Renal pelvis (tissue), 4 donors: Measurements from ENCODE around the gene H2BK1. TPM values are rescaled to one million over a fixed set of nuclear protein-coding genes. Genes with fewer than 3 reads are reported as not detected.

Experiments used
- DNase-seq: peaks from one replicate; pipeline ENCODE4 v3.0.0-alpha.2; 2013
- polyA plus RNA-seq, 3 donors: library from polyadenylated mRNA; unstranded; fragments of 120-200 nt; gene quantifications; one replicate each; pipeline ENCODE4 v1.2.1, GENCODE V29; 2013; ENCODE audit not compliant: insufficient read length in 3 of 3

Gene H2BK1
- polyA plus RNA-seq, 3 donors: not detected

DNA sequence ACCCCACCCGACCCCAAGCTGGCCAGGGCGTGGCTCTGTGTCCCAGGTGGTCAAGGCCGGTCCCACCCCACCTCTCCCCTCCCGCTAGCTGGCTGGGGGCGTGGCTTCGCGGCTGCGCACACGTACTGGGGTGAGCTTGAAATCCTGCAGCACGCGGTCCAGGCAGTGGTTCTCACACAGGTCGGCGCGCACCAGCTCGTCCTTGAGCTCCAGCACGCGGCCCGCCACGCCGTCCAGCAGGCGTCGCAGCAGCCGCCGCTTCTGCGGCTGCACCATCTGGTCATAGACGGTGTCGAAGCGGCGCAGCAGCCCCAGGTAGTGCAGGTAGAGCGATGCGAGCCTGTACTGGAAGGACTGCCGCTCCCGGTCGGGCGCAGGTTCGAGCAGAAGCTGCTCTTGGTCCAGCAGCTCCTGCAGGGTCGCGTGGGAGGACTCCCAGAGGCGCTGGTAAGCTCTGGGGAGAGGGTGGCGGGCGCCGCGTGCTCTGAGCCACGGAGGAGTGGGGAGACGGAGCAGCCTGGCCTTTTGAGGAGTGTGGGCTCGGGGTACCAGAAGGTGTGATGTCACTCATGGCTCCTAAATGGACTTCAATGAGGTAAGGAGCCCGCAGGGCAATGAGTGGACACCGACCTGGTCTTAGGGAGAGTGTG is 5.8 kb downstream of the H2BK1 start:
- no peak for DNase-seq

DNA sequence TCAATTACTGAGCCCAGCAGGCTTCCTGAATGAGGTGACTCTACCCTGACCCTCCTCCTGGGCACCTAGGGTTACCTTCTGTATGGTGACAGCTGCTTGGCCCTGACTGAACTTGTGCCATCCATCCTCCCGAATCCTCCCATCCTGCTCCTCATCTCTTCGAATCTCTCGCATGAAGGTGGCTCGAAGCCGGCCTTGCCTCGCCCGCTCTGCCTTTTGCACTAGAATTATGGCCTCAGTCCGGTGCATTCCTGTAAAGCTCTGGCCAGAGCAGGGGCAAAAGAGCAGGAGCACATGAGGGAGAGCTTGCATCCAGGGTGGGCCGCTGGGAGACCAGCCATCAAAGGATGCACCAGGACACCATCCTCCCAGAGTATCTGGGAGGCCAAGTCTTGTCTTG is 7.5 kb downstream of the H2BK1 start:
- DNase-seq: no peak

DNA sequence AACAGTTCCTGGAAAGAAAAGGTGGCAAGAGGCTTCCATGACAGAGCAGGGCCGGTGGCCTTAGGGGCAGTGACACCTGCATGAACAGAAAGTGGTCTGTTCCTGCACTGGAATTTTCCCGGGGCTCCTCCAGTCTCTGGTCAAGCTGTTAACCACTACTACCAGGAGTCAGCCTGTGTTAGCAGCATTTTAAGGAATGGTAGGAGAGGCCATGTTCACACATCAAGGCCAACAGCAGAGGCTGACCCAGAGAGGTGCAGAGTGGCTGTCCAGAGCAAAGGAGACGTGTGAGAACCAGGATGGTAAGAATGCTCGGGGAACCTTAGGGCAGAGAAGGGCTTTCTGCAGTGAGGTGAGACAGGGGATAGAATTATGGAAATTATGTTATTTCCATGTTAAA is 8.5 kb downstream of the H2BK1 start:
- DNase-seq: no peak

DNA sequence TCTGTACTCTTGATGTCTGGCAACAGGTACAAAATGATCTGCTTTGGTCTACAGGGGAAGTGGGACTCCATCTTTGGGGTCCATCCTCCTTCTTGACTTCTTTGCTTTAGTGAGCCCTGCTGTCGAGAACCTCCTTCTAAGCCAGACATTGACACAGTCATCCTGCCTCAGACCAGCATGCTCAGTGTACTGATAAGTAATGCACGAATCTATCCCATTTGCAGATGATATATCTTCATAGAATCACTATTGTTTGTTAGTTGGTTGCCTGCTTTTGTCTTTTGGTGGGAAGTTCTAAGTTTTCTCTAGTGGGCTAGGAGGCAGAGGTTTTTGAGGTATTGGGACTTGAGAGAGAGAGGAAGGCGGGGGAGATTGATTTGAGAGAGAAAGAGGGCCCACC is 8.9 kb downstream of the H2BK1 start:
- no peak for DNase-seq

DNA sequence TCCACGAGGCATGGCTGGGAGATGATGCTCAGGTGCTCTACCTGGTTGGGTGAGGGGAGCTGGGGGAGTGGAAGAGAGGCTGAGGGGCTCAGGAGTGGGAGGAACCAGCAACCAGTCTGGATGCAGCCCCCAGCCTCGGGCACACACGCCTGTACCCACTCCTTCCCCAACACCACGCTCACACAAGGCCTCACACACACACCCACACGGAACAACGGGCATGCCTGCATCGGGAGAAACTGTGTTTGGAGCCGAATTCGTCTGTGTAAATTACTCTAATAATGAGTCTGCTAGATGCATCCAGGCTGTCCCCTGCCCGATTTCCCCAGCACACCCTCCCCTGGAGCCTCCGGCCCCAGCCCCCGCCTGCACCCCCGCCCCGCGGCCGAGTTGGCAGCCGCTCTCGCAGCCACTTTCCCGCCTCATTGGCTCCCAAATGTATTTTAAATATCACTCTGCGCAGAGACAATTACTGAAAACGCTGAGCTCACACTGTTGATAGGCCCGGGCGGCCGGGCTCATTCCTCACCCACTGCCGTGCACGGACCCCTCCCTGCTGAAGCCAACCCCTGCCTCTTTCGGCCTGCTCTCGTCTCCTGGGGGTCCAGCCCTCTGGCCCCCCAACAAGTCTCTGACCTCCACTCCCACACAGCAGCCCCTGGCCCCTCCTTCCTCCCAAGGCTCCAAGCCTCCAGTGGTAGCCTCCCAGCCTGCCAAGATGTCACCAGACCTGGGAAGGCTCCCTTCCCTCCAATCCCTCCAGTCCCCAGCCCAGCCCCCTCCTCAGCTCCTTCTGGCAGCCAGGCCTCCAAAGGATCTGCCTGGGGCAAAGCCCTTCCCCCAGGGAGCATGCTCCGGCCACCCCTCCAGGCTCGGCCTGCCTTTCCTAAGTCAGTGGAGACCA is 11.1 kb downstream of the H2BK1 start:
- DNase-seq: peak; percentile 44

DNA sequence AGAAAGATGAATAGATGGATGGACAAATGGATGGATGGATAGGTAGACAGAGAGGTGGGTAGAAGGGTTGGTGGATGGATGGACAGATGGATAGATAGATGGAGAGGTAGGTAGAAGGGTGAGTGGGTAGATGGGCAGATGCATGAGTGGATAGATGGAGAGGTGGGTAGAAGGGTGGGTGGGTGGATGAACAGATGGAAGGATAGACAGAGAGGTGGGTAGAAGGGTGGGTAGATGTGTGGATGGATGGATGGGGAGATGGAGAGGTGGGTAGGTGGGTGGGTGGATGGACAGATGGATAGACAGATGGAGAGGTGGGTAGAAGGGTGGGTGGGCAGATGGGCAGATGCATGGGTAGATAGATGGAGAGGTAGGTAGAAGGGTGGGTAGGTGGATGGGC is 12.4 kb downstream of the H2BK1 start:
- DNase-seq: no peak

DNA sequence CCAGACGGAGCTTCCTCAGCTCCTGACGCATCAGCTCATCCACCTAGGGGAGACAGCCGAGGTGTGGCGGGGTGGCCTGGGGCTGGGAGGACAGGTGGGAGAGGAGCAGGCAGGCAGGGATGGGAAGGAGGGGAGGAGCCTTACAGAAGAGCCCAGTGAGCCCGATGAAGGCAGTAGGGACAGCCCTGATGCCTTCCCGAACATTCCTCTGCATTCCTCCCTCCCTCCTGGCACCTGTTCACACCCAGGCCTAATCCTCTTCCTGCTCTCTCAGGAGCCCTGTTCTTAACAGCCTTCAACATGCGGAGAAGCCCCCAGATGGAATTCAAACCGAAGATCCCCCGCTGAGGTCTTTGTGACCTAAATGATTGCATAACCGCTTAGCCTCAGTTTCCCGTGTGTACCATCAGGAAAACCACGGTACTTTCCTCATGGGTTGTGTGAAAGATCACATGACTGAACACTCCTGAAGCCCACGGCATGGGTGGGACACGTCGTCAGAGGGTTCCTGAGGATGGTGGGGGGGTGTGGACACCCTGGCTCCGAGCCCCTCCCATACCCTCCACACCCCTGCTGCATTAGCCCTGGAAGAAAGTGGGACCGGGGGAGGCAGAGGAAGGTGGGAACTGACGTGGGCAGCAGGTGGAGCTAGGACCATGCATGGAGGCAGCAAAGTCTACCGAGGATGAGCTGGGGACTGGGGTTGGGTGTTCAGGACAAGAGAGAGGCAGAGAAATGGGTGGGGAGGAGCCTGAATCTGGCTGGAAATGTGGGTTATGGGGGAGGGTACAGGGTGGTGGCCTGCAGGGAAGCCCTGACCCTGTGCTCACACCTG is 14.5 kb downstream of the H2BK1 start:
- no peak for DNase-seq

DNA sequence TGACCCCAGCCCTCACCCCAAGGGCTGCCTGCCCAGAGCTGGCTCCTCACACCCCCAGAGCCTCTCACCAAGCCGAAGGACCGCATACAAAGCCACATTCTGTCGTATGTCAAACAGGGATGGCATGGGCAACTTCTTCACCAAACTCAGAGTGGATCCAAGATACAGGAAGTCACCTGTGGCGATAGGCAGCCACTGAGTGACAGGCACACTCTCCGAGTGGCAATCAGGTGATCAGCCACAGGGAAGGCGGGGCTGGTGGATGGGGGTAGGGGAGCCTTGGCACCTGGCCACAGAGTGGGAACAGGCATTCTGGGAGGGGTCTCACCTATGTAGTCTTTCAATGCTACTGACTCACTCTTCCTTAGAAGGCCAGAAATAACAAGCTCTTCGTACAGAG is 16.1 kb downstream of the H2BK1 start:
- DNase-seq: no peak

DNA sequence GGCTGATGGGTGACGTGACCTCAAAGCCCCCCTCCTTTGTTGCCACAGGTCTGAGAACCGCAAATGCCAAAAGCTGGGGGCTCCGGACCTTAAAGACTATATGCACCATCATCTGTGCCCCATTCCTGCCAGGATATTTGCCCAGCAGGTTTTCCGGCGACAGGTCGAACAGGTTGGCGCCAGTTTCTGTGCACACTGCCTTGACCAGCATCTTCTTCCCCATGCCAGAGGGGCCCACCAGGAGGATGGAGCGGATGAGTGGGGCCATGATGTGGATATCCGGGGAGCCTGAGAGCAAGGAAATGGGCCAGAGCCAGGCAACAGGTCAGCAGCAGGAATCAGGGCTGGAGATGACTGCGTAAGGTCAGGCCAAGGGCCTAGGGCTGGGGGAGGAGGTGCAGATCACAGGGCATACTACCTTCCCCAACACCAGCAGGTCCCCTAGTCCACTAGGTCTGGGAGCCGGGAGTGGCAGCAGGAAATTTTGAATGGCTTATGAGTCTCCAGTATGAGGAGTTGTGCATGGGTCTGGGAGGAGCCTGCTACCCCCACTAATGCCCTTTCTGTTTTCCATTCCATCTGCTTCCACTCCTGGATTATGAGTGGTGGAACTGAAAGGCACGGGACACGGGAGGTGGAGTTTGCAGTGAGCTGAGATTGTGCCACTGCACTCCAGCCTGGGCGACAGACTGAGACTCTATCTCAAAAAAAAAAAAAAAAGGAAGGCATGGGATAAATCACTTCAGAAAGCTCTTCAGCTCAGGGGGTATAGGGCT is 16.9 kb downstream of the H2BK1 start:
- DNase-seq: no peak

DNA sequence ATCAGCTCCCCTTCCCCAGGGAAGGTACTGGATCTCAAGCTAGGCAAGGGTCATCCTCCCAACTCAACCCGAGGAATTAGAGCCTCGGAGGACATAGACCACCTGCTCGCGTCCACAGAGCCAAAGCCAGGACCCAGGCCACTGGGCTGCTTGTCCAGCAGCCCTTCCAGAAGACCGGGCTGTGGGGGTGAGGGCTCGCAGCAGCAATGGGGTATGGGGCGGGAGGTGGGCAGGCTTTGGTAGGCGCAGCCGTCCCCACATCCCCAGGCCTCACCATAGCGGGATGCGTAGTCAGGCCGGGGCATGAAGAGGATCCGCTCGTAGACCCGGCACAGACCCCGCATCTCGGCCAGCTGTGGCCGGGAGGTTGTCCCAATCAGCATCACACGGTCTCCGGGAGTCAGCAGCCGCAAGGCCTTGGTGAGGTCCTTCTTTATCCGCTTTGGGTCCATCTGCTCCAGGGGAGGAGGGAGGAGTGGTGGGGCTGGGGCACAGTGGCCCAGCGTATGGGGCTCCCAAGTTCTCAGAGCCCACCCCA is 18.2 kb downstream of the H2BK1 start:
- no peak for DNase-seq

DNA sequence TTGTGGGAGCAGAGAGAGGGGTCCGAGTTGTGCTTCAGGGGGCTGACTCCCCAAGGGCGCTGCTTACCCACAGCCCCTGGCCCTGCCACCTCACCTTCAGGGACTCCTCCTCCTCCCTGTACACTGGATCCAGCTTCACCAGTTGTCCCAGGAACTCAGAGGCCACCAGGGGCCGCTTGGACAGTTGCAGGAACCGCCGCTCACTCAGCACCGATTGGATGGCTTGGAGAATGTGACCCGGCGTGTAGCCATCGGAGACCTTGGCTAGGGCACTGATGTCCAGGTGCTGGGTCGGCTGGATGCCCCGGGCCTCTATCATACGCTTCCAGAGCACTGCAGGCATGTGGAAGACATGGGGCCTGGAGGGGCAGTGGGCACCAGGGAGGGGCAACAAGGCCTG is 18.7 kb downstream of the H2BK1 start:
- DNase-seq: no peak

DNA sequence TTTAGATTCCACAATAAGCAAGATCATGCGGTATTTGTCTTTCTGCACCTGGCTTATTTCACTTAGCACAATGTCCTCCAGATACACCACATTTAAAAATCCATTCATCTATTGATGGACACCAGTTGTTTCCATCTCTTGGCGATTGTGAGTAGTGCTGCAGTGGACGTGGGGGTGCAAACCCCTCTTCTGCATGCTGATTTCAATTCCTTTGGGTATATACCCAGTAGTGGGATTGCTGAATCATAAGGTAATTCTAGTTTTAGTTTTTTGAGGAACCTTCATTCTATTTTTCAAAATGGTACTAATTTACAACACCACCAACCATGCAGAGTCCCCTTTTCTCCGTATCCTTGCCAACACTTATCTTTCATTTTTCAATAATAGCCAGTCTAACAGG is 21.2 kb downstream of the H2BK1 start:
- DNase-seq: no peak

DNA sequence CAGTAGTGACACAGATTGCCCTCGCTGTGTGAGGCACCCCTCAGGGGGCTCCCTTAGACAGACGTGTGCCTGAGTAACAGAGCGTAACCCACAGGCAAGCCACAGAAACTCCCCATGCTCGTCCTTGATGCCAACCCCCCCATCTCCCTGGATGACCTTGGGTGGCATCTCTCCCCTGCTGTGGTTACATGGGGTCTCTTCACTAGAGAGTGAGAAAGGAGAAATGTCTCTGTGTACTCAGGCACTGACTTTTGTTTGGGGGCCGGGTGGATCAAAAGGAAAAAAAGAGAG is 22.1 kb downstream of the H2BK1 start:
- DNase-seq: no peak

DNA sequence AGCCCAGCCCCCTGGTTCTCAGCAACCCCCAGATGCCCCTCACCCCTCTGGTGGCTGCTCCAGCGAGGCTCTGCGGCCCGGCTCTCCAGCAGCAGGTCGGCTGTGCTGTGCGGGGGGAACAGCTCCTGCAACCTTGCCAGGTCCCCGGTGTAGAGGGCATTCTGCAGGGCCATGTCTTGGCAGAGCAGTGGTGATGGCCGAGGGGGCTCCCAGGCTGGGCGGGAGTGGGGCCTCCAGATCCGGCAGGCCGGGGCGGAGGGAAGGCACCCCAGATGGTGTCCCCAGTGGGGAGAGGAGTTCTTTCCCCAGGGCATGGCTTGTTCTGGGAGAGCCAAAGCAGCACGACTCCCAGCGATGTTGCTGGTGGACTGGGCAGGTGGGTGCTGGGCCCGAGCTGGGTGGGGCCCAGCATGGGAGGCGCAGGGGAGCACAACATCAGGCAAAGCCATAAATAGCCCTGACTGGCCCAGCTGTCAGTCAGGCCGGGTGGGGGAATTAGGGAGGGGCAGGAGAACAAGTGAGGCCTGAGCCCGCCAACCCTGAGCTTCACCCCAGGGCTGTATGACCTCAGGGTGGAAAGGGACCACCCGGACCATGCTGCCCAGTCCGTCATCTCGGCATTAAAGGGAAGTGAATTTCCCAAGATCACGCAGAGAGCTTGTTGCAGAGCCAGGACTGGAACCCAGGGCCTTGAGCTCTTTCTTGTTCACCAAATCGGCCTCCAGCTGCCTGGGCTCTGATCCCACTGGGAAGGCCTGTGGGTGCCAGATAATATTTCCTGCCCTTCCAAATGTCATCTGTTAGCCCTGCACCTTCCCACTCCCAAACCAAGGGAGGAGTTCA is 22.7 kb downstream of the H2BK1 start:
- DNase-seq: no peak

DNA sequence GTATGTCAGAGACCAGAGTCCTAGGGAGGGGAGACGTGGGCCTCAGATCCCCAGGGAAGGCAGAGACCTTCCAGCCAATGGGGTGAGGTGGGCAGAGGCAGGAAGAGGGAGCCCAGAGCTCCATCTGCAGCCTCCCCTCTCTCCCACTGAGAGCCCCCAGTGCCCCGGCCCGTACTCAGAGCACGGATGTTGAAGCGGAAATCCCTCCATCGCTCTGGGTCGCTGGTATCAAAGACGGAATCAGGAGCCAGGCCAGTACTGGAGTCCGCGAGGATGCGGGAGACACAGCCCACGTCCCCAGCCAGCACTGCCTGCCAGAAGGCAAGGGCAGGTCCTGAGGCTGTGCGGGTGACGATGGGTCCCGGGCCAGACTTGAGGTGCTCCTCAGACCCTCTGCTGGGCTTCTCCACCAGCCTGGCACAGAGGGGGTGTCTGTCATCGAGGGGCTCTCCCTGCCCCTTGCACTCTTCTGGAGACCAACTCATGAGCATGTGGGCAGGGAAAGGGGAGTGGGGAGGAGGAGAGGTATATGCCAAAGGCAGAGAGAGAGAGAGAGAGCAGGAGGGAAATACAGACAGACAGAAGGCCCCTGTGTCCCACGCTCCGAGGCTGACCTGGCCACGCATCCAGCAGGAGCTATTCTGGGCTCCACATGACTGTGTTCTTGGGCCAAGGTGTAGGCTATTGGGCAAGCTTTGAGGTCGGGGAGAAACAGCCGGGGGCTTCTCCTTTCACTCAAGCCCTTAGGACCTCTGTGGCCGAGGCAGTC is 23.5 kb downstream of the H2BK1 start, which contains the start of gene ASB10:
ASB10 (minus strand) TSS at position 611 of the 769 bp plus-strand sequence; CDS start at position 491, 120 bp downstream.
- DNase-seq: no peak

DNA sequence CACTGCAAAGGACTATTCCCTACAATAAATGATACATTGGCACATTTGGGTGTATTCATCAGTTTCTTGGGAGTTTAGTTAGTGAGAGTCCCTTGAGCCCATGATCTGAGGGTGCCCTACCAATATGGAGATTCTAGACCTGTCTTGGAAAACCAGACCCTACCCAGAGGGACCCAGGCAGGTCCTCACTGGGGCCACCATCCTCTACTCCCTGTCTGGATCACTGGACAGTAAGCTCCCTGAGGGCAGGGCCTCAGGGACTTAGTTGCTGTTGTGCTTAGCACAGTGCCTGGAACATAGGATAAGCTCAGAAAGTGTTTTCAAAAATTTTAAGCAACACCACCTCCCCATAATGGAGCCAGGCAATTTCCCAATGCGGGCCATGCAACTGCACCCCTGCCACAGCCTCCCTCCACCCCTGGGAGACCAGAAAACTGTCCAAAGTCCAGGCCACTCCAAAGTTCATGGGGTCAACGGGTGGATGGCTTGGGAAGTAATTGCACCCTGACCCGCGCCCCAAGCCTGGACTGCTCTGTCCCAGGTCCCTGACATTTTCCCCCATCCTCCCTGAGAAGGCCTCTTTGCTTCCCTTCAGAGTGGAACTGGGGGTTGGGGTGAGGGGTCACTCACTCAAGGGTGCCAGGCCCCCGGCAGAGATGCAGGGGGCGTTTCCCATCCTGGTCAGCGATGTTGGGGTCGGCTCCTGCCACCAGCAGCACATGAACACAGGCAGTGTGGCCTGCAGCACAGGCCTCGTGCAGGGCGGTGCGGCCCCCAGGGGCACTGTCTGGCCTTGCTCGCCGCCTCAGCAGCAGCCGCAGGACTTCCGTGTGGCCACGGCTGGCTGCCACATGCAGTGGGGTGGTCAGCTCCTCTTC is 24.3 kb downstream of the H2BK1 start:
- DNase-seq: no peak

DNA sequence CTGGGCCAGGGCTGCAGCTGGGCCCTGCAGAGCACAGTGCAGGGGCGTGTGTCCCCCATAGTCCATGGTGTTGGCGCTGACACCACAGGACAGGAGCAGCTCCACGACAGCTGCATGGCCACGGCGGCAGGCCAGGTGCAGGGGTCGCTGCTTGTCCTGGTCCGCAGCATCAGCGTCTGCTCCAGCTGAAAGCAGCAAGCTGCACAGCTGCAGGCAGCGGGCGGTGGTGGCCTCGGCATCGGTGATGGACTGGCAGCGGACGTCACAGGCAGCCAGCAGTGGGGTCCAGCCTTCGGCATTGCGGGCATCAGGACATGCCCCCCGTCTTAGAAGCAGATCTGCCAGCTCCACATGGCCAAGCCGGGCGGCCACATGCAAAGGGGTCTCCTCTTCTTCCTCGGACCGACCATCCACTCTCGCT is 29.3 kb downstream of the H2BK1 start:
- DNase-seq: no peak

DNA sequence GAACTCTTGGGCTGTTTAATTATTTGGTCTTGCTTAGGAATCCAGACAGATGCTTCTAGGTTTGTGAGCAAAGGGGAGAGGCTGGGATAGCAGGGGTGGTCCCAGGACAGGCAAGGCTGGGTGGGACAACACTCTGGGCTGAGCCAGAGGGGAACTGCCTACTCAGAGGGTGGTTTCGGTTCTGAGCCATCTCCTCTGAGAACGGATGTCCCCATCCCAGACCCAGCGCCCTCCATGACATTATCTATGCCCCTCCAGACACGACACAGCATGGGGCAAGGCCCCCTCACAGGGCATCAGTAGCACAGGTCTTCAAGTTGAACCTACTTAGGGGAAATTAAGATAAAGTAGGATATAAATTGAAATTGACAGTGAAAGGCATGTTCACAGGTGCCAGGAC is 30.3 kb downstream of the H2BK1 start:
- DNase-seq: no peak
